COLO668 (cell line): ENCODE measurements around the gene TTC31.
A peak's percentile ranks its signal among the peaks of the same experiment; 100 is the strongest.
"Not testable (repeated sequence)": the region's sequence is repeated elsewhere in the genome, so short reads cannot be mapped to it uniquely, and the experiment has no call there.

Experiments used
- DNase-seq: peaks from one replicate; lab custom pipeline; 2025; ENCODE audit not compliant: unreplicated experiment; lab: John Stamatoyannopoulos, UW

TTC31 gene

DNA sequence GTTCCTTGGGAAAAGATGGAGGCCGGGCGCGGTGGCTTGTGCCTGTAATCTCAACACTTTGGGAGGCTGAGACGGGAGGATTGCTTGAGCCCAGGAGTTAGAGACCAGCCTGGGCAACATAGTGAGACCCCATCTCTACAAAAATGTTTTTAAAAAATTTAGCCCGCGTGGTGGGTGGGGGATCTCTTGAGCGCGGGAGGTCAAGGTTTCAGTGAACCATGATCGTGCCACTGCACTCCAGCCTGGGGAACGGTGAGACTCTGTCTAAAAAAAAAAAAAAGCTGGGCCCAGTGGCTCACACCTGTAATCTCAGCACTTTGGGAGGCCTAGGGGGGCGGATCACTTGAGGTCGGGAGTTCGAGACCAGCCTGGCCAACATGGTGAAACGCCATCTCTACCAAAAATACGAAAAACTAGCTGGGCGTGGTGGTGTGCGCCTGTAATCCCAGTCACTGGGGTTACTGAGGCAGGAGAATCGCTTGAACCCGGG, 839 bp downstream of the TTC31 start:
- not testable (repeated sequence) for DNase-seq

DNA sequence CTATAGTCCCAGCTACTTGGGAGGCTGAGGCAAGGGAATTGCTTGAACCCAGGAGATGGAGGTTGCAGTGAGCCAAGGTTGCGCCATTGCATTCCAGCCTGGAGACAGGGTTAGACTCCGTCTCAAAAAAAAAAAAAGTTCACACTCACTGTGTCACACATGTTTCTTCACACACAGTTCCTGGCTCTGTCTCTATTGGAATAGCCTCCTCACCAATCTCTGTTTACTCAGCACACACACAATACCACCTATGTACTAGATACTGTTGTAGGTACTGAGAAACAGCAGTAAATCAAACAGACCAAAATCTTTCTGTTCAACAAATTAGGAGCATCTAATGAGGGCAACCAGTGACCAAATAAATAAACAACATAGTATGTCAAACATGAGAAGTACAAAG, 3.3 kb downstream of the TTC31 start:
- DNase-seq, result no peak

DNA sequence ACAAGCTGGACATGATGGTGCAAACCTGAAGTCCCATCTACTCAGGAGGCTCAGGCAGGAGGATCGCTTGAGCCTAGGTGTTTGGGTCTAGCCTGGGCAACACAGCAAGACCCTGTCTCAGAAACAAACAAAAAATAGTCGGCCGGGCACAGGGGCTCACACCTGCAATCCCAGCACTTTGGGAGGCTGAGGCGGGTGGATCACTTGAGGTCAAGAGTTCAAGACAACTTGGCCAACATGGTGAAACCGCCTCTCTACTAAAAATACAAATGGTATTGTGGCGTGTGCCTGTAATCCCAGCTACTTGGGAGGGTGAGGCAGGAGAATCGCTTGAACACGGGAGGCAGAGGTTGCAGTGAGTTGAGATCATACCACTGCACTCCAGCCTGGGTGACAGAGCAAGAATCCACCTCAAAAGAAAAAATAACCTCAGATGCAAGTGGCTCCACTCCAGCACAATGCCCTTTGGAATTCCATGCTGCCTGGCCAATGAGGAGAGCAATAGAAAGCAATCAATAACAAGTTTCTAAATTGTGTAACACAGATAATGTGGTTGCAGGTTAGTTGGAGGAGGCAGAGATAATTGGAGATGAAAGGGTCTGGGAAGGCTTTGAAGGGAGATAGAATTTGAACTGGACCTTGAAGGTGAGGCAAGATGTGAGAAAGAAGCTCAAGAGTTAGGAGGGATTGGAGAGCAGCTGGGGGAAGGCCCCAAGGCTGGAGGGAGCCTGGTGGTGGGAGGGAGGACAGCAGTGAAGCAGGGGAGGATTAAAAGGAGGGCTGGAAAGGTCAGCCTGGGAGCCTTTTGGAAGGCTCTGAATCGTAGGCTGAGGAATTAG, 6.0 kb downstream of the TTC31 start:
- DNase-seq, result no peak

GRCh38 chr2:74489906-74490305, 7.0 kb downstream of the TTC31 start:
- DNase-seq, result no peak

- no peak for DNase-seq
These were observed 9.0 kb downstream of the TTC31 start for GRCh38 chr2:74491648-74492544.

DNA sequence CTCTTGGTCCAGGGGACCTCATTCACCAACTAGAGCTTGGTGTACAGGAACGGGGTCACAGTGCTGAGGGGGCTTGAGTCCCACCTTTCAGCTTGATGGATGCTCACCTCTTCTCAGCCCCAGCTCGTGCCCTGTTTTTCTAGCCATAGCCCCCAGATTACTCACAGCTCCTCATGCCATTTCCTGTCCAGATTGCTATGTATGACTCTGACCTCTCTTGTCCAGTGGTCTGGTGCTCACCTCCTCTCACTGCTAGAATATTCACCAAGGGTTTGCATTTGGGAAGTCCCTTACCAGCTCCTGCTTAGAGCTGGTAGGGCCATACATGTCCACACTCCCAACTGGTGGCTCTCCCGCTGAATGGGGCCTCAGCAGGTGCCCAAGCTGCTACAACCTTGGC, 10.7 kb downstream of the TTC31 start:
- DNase-seq, result no peak

DNA sequence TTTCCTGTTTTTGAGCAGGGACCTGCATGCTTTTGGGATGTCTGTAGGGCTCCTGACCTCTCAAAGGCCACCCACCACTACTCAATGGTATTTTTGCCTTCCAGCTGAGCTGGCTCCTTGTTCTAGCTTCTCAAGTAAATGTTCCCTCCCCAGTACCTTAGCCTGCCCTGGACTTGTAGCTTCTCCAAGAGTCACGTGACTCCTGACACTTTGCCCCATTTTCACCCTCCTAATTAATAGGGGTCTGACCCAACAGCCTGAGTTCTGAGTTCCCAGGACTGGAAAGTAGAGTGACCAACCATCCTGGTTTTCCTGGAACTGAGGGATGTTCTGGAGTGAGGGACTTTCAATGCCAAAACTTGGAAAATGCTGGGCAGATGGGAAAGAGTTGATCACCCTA, 12.6 kb downstream of the TTC31 start:
- DNase-seq, result no peak

- DNase-seq, result peak; percentile 39
These were observed 14.3 kb downstream of the TTC31 start for GRCh38 chr2:74496997-74497776.

GRCh38 chr2:74497777-74498499, 15.1 kb downstream of the TTC31 start:
- peak; percentile 86 for DNase-seq

DNA sequence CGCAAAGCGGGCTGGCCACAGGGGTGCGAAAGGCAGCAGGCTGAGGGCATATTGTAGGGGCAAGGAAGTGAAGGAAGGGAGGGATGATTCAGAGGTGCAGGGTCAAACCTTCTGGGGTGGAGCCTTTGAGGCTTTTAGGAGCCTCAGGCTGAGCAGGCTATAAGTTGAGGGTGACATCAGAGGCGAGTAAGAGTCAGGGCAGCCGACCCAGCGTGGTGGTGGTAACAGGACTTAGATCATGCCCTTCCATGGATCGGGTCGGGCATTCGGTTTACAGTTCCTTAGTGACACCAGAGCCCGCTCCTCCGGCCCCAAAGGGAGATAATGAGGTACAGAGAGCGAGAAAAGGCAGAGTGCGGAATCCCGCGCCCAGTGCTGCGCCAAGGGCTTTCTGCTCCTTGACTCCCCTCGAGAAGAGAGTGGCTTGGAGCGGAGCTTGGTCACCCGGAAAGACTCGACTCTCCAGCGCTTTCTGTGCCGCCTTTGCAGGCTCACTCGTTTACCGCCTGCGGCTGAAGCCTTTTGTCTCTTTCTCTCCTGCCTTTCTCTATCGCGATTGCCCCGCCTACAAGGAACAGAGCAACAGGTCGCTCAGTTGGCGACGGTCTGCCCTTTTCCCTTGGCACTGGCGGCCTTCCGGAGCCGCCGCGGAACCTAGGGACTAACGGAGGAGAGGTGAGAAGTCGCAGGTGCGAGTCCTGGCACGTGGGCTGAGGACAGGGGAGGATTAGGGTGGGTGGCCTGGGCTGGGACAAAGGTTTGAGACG, 15.8 kb downstream of the TTC31 start:
- DNase-seq, result peak; percentile 60

- no peak for DNase-seq
These were observed 16.5 kb downstream of the TTC31 start, which contains the start of gene LBX2 for GRCh38 chr2:74499267-74499939. Gene LBX2, minus strand, starts transcription at chr2:74499603. Its CDS starts 66 bp downstream, at chr2:74499537.

DNA sequence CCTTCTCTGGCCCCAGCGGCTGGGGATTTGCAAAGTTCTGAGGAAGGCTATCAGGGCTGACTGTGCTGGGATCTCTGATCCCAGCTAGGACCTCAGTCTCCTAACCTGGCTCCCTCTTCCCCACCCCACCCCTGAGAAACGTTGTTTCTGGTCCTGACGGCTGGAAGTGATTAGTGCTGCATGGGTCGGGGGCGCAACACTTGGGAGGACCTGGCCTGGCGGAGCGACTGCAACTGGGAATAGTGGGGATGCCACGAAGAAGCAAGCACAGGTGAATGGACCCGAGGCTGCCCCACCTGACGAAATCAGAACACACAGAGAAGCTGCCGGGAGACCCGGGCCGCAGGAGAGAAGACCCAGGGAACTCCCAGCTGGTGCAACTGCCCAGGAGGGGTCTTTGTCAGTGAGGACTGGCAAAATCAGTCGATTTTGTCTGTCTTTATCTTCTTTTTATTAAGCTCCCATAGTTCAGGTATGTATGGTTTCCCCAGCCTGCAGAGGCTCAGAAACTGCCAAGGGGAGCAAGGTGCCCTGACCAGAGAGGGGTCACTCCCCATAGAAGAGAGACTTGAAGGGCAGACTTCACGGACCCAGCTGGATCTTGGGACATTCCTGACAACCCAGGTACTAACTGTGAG, 17.2 kb downstream of the TTC31 start:
- no peak for DNase-seq

GRCh38 chr2:74500578-74500946, 17.7 kb downstream of the TTC31 start:
- DNase-seq, result no peak

GRCh38 chr2:74501335-74502071, 18.6 kb downstream of the TTC31 start:
- no peak for DNase-seq

DNA sequence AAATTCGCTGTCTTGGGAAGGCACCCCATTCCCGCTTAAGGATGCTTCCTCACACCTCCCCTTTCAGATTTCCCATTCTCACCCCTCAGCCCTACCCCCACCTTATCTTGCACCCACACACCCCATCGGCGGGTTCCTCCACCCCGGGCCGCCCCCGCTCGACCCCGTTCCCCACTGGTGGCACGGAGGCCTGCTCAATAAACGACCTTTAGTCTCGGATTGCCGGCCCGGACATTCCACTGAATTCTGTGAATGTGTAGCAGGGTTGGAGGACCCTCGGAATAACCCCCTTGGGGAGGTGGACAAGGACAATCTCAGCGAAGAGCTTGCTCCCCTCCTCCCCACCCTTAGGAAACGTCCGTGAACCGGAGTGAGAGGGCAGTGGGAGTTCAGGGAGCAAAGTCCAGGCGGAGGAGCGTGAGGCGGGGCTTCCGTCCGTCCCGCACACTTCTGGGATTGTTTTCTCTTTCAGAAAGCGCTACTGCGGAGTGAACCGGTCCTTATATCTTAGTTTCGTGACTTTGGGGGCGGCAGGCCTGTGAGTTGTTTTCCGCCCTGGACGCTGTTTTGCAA, 19.4 kb downstream of the TTC31 start:
- peak; percentile 37 for DNase-seq

DNA sequence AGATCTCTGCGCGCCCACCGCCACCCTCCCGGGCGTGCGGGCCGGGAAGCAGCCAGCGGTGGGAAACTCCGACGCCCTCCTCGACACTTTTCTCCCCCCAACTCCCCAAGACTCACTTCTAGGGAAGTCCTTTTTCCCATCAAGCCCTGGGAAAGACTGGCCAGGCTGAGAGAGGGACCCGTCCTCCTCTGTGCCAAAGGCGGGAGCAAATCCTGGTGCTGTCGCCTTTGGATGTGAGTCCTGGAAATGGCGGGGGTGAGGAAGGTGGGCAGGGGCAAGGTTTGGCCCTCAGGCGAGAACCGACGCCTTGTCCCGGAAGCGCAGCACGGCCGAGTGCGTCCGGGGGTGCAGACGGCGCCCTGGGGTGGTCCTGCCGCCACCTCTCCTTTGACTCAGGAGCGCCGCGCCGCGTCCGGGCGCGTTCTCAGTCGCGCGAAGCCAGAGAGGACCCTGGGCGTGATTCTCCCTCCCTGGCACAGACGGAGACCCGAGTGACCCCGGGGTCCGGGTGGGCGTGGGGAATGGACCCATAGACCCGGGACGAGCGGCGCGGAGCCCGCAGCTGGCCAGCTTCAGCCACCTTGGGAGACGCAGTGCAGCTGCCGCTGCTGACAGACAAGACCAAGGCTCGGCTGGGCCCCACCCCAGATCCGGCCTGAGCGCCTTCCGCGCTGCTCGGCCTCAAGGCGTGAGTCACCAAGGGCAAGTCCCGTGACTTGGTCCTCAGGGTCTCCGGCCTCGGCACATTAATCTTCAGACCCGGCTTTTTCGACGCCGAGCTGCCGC, 20.0 kb downstream of the TTC31 start:
- DNase-seq, result peak; percentile 64
